Panc1 (cell line): Measurements from ENCODE around the gene ST8SIA6. TPM values are rescaled to one million over a fixed set of nuclear protein-coding genes. Genes with fewer than 3 reads are reported as not detected.
"Not testable (repeated sequence)": the region's sequence is repeated elsewhere in the genome, so short reads cannot be mapped to it uniquely, and the experiment has no call there.

ENCODE experiments used
- ATAC-seq: fragments of 200-7000 bp; cut with Tn5 transposase; 2 replicates; pipeline ENCODE4 v1.9.1; 2020; ENCODE audit warnings: mild to moderate bottlenecking, moderate library complexity
- BruUV-seq: library from RNA; stranded (reverse); fragments of 400-500 nt; replicated peaks from 2 replicates; lab custom pipeline; 2021; lab: Mats Ljungman, UMichigan
- CTCF ChIA-PET: fragments of 300-600 bp; sonication (Branson Sonifier 250); formaldehyde crosslinking; loops from one replicate; lab custom pipeline; 2022; ENCODE audit warnings: antibody characterized with exemption; lab: Charles Lee
- POLR2A ChIA-PET: fragments of 300-600 bp; sonication (Branson Sonifier 250); formaldehyde crosslinking; loops from one replicate; lab custom pipeline; 2022; ENCODE audit warnings: antibody characterized with exemption; lab: Charles Lee
- DNase-seq: peaks from one replicate; pipeline ENCODE4 v3.0.0-alpha.2; 2010; ENCODE audit warnings: low read depth, low spot score
- H3K27ac ChIP-seq: 2 replicates; pipeline ENCODE4 v1.5.1; 2011; ENCODE audit warnings: mild to moderate bottlenecking, low read length, inconsistent platforms
- H3K27me3 ChIP-seq: fragments of 200-500 bp; sonication (Bioruptor generic); 2 replicates; pipeline ENCODE4 v1.6.0; 2014; ENCODE audit warnings: low read length, inconsistent platforms; ENCODE audit not compliant: control insufficient read depth, insufficient read depth
- H3K36me3 ChIP-seq: fragments of 200-500 bp; sonication (Bioruptor generic); 2 replicates; pipeline ENCODE4 v1.5.1; 2014; ENCODE audit warnings: inconsistent platforms, mild to moderate bottlenecking, low read length, moderate library complexity; ENCODE audit not compliant: control insufficient read depth, insufficient read depth
- H3K4me1 ChIP-seq: 2 replicates; pipeline ENCODE4 v1.5.1; 2011; ENCODE audit warnings: inconsistent platforms, mild to moderate bottlenecking, low read length, moderate library complexity; ENCODE audit not compliant: control insufficient read depth, insufficient read depth
- H3K4me3 ChIP-seq, 2 experiments: 2 replicates each; pipeline ENCODE4 v1.5.1; 2011 to 2012; ENCODE audit warnings: low read depth in 2 of 2, low read length in 2 of 2, mild to moderate bottlenecking in 2 of 2, inconsistent platforms in 1 of 2, moderate library complexity in 1 of 2
- H3K9me3 ChIP-seq: fragments of 200-500 bp; sonication (Bioruptor generic); 2 replicates; pipeline ENCODE4 v1.5.1; 2014; ENCODE audit warnings: low read depth, mild to moderate bottlenecking, inconsistent platforms, low read length, moderate library complexity; ENCODE audit not compliant: control insufficient read depth, insufficient read depth
- POLR2AphosphoS5 ChIP-seq: IDR thresholded peaks from 2 replicates; pipeline ENCODE4 v1.6.1; 2012; ENCODE audit warnings: mild to moderate bottlenecking, low read depth, low read length, moderate library complexity
- SIN3A ChIP-seq: IDR thresholded peaks from 2 replicates; pipeline ENCODE4 v1.6.1; 2012; ENCODE audit warnings: low read depth, mild to moderate bottlenecking, low read length, moderate library complexity, borderline replicate concordance; ENCODE audit not compliant: insufficient read depth
- TCF7L2 ChIP-seq: IDR thresholded peaks from 2 replicates; pipeline ENCODE4 v1.6.1; 2011; ENCODE audit warnings: mild to moderate bottlenecking, low read depth, low read length, inconsistent platforms
- in situ Hi-C: cut with HindIII; loops from 2 replicates; pipeline ENCODE4 v1.10.0; 2016; ENCODE audit warnings: low sequenced_read_pairs, low pct_unique_long_range_greater_than_20kb
- intact Hi-C: fragments of 100-400 bp; cut with micrococcal nuclease; formaldehyde crosslinking; loops from one replicate; pipeline ENCODE4 v1.10.0; 2022; ENCODE audit not compliant: unreplicated experiment
- total RNA-seq: library from RNA; stranded (reverse); gene quantifications from one replicate; pipeline ENCODE4 v1.2.1, GENCODE V29; 2021; ENCODE audit not compliant: unreplicated experiment
- TF ChIP-seq, protein P1 (sequence below), 2 experiments: IDR thresholded peaks; 2 replicates each; pipeline ENCODE4 v1.6.1; 2011 to 2012; ENCODE audit warnings: low read depth in 2 of 2, control low read depth in 1 of 2, low read length in 1 of 2, mild to moderate bottlenecking in 1 of 2, moderate library complexity in 1 of 2; ENCODE audit not compliant: insufficient read depth in 1 of 2
- TF ChIP-seq, protein P2 (sequence below): fragments of 450-650 bp; IDR thresholded peaks from 2 replicates; pipeline ENCODE4 v1.5.1; 2017; ENCODE audit warnings: mild to moderate bottlenecking

Gene ST8SIA6
- total RNA-seq, 1 experiment from 2014 or later = 0.82 TPM

DNA sequence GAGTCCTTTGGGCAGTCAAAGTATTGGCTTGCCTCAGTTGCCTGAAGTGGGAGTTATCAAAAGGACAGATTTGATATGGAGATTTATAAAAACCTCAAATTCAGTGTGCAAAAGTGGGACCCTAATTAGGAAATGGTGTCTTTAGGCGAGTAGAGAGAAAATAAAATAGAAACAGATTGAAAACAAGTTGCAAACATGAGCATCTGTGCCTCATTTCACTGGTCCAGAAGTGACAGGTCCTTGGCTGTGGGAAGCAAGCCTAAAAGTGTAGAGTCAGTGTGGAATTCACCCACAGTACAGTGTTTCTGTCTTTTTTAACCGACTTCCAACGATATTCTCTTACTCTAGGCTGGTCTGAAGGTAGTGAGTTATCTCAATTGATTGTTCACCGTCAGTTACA, 51.2 kb downstream of the ST8SIA6 start:
- no peaks in the 10 kb centered on the region for H3K36me3 ChIP-seq
- no TSS peak for BruUV-seq
- ChIA-PET POLR2A (no interaction called here), CTCF (no interaction called here)
- DNase-seq (no peak), ATAC-seq (no peak)
- no peaks in the 10 kb centered on the region for H3K9me3 ChIP-seq
- in situ Hi-C loops = no loop called here
- no peaks in the 10 kb centered on the region for H3K4me1 ChIP-seq
- no peak overlapping the region for H3K4me3 ChIP-seq
- no peaks in the 10 kb centered on the region for H3K27me3 ChIP-seq
- H3K27ac ChIP-seq = no peak overlapping the region
- intact Hi-C loops = no loop called here
- TF ChIP-seq, protein P1, sequence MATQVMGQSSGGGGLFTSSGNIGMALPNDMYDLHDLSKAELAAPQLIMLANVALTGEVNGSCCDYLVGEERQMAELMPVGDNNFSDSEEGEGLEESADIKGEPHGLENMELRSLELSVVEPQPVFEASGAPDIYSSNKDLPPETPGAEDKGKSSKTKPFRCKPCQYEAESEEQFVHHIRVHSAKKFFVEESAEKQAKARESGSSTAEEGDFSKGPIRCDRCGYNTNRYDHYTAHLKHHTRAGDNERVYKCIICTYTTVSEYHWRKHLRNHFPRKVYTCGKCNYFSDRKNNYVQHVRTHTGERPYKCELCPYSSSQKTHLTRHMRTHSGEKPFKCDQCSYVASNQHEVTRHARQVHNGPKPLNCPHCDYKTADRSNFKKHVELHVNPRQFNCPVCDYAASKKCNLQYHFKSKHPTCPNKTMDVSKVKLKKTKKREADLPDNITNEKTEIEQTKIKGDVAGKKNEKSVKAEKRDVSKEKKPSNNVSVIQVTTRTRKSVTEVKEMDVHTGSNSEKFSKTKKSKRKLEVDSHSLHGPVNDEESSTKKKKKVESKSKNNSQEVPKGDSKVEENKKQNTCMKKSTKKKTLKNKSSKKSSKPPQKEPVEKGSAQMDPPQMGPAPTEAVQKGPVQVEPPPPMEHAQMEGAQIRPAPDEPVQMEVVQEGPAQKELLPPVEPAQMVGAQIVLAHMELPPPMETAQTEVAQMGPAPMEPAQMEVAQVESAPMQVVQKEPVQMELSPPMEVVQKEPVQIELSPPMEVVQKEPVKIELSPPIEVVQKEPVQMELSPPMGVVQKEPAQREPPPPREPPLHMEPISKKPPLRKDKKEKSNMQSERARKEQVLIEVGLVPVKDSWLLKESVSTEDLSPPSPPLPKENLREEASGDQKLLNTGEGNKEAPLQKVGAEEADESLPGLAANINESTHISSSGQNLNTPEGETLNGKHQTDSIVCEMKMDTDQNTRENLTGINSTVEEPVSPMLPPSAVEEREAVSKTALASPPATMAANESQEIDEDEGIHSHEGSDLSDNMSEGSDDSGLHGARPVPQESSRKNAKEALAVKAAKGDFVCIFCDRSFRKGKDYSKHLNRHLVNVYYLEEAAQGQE (IDR thresholded peaks at IDR 0.05; ENCODE audit: insufficient read depth in 1 of 2, low read depth in 2 of 2, low read length in 1 of 2) = no peak
- TF ChIP-seq POLR2AphosphoS5 = no peak
- no peak for TF ChIP-seq TCF7L2
- TF ChIP-seq, protein P2, sequence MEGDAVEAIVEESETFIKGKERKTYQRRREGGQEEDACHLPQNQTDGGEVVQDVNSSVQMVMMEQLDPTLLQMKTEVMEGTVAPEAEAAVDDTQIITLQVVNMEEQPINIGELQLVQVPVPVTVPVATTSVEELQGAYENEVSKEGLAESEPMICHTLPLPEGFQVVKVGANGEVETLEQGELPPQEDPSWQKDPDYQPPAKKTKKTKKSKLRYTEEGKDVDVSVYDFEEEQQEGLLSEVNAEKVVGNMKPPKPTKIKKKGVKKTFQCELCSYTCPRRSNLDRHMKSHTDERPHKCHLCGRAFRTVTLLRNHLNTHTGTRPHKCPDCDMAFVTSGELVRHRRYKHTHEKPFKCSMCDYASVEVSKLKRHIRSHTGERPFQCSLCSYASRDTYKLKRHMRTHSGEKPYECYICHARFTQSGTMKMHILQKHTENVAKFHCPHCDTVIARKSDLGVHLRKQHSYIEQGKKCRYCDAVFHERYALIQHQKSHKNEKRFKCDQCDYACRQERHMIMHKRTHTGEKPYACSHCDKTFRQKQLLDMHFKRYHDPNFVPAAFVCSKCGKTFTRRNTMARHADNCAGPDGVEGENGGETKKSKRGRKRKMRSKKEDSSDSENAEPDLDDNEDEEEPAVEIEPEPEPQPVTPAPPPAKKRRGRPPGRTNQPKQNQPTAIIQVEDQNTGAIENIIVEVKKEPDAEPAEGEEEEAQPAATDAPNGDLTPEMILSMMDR = no peak
- no peak for TF ChIP-seq SIN3A

DNA sequence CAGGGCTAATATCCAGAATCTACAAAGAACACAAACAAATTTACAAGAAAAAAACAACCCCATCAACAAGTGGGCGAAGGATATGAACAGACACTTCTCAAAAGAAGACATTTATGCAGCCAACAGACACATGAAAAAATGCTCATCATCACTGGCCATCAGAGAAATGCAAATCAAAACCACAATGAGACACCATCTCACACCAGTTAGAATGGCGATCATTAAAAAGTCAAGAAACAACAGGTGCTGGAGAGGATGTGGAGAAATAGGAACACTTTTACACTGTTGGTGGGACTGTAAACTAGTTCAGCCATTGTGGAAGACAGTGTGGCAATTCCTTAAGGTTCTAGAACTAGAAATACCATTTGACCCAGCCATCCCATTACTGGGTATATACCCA, 52.4 kb downstream of the ST8SIA6 start:
- H3K4me3 ChIP-seq, ATAC-seq, H3K9me3 ChIP-seq, H3K36me3 ChIP-seq, DNase-seq, intact Hi-C loops, BruUV-seq, H3K27me3 ChIP-seq, CTCF ChIA-PET, in situ Hi-C loops, H3K4me1 ChIP-seq, H3K27ac ChIP-seq, POLR2A ChIA-PET: not testable (repeated sequence)

DNA sequence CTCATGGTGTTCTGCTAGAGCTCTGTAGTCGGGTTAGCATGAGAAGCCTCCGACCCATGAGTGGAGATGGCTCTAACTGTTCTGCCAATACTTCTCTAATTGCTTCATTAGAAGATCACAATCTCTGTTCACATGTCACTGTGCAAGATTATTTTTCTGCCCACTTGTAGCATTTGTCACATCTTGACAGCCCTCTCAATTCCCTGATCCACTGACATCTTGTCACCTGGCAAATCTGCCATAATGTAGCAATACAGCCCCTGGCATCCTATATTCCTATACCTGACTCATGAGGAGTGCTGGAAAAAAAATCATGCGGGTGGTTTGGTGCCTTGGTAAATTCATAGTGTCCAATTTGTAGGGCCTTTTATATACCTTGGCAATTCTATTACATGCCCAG, 58.4 kb downstream of the ST8SIA6 start:
- DNase-seq (no peak), ATAC-seq (no peak)
- H3K9me3 ChIP-seq = no peaks in the 10 kb centered on the region
- H3K4me1 ChIP-seq = no peaks in the 10 kb centered on the region
- H3K27ac ChIP-seq = no peak overlapping the region
- in situ Hi-C loops (no loop called here), intact Hi-C loops (no loop called here)
- no TSS peak for BruUV-seq
- no peak for TF ChIP-seq POLR2AphosphoS5
- ChIA-PET POLR2A (no interaction called here), CTCF (no interaction called here)
- no peaks in the 10 kb centered on the region for H3K36me3 ChIP-seq
- no peaks in the 10 kb centered on the region for H3K27me3 ChIP-seq
- H3K4me3 ChIP-seq = no peak overlapping the region
